Activated CD4-positive, alpha-beta memory T cell treated with anti-CD3 and anti-CD28 coated beads, Interleukin-2, amount 10 ng/mL, durations not matched to agents 7 days and 5 days (primary cell): ENCODE results near the gene POLR2H. TPM values are rescaled to one million over a fixed set of nuclear protein-coding genes. Genes with fewer than 3 reads are reported as not detected.

Source experiments
- CTCF ChIA-PET: fragments of 350-600 bp; sonication (Branson Sonifier 250); formaldehyde crosslinking; loops from one replicate; lab custom pipeline; 2021; ENCODE audit warnings: antibody characterized with exemption, inconsistent platforms; lab: Charles Lee
- POLR2A ChIA-PET: fragments of 350-600 bp; sonication (Branson Sonifier 250); formaldehyde crosslinking; loops from one replicate; lab custom pipeline; 2021; ENCODE audit warnings: antibody characterized with exemption; lab: Charles Lee
- DNase-seq: peaks from one replicate; pipeline ENCODE4 v3.0.0-alpha.2; 2020
- H3K27ac Mint-ChIP-seq: one replicate; pipeline ENCODE4 v1.8.0; 2021; ENCODE audit warnings: mild to moderate bottlenecking, mixed read lengths
- H3K27me3 Mint-ChIP-seq: one replicate; pipeline ENCODE4 v1.8.0; 2021; ENCODE audit warnings: mixed read lengths
- H3K36me3 Mint-ChIP-seq: one replicate; pipeline ENCODE4 v1.8.0; 2021; ENCODE audit warnings: low read depth, mixed read lengths
- H3K4me1 Mint-ChIP-seq: one replicate; pipeline ENCODE4 v1.8.0; 2021; ENCODE audit warnings: mixed read lengths
- H3K4me3 Mint-ChIP-seq: one replicate; pipeline ENCODE4 v1.8.0; 2021; ENCODE audit warnings: mild to moderate bottlenecking, mixed read lengths
- H3K9me3 Mint-ChIP-seq: one replicate; pipeline ENCODE4 v1.8.0; 2021; ENCODE audit warnings: mixed read lengths
- total RNA-seq, 2 experiments: library from RNA; stranded (reverse); gene quantifications; one replicate each; pipeline ENCODE4 v1.2.3, GENCODE V29; 2021

POLR2H gene
- total RNA-seq, 2 experiments from 2014 or later: 73.9 to 79.3 TPM

GRCh38 chr3:184347321-184348056 is 14.0 kb upstream of the POLR2H start:
- peaks cover 2% of the 10 kb centered on the region for H3K36me3 Mint-ChIP-seq
- H3K27ac Mint-ChIP-seq: no peak overlapping the region
- no peak overlapping the region for H3K4me3 Mint-ChIP-seq
- ChIA-PET POLR2A (interaction anchor here (1.0 to 2.4 kb wide), 4 partner anchors 10 to 32 kb away, joined by 3 to 10 read pairs (median 4); partner anchors contain the start of genes CLCN2 and POLR2H), CTCF (interaction anchor here (0.9 to 1.3 kb wide), 2 partner anchors 16 to 24 kb away, joined by 3 to 6 read pairs; no protein-coding TSS in a partner anchor)
- DNase-seq: no peak
- no peaks in the 10 kb centered on the region for H3K9me3 Mint-ChIP-seq
- H3K27me3 Mint-ChIP-seq: no peaks in the 10 kb centered on the region
- peaks cover 9% of the 10 kb centered on the region for H3K4me1 Mint-ChIP-seq

- H3K4me1 Mint-ChIP-seq: peaks cover 9% of the 10 kb centered on the region
- DNase-seq: no peak
- H3K27me3 Mint-ChIP-seq: no peaks in the 10 kb centered on the region
- ChIA-PET POLR2A (interaction anchor here (1.0 to 2.4 kb wide), 4 partner anchors 10 to 32 kb away, joined by 3 to 10 read pairs (median 4); partner anchors contain the start of genes CLCN2 and POLR2H), CTCF (interaction anchor here (1.3 kb wide), 1 partner anchor 24 kb away, joined by 6 read pairs; no protein-coding TSS in a partner anchor)
- no peak overlapping the region for H3K4me3 Mint-ChIP-seq
- no peak overlapping the region for H3K27ac Mint-ChIP-seq
- H3K9me3 Mint-ChIP-seq: no peaks in the 10 kb centered on the region
- H3K36me3 Mint-ChIP-seq: peaks cover 2% of the 10 kb centered on the region
Measured at GRCh38 chr3:184348057-184348382, 13.5 kb upstream of the POLR2H start.

- H3K27ac Mint-ChIP-seq: no peak overlapping the region
- POLR2A ChIA-PET: interaction anchor here (3.2 kb wide), 1 partner anchor 12 kb away, joined by 10 read pairs; the partner anchor contains the start of genes CLCN2 and POLR2H
- H3K4me3 Mint-ChIP-seq: no peak overlapping the region
- no peak for DNase-seq
- H3K9me3 Mint-ChIP-seq: no peaks in the 10 kb centered on the region
- H3K36me3 Mint-ChIP-seq: peaks cover 2% of the 10 kb centered on the region
- H3K4me1 Mint-ChIP-seq: peaks cover 13% of the 10 kb centered on the region
- CTCF ChIA-PET: interaction anchor here (1.1 kb wide), 1 partner anchor 13 kb away, joined by 3 read pairs; the partner anchor contains the start of gene FAM131A
- no peaks in the 10 kb centered on the region for H3K27me3 Mint-ChIP-seq
Measured at GRCh38 chr3:184349563-184350470, 11.7 kb upstream of the POLR2H start.

GRCh38 chr3:184350618-184351017 is 10.9 kb upstream of the POLR2H start:
- DNase-seq: no peak
- Mint-ChIP-seq H3K4me3 (no peak overlapping the region), H3K27ac (no peak overlapping the region), H3K4me1 (peaks cover 13% of the 10 kb centered on the region), H3K27me3 (no peaks in the 10 kb centered on the region), H3K9me3 (no peaks in the 10 kb centered on the region), H3K36me3 (no peaks in the 10 kb centered on the region)
- ChIA-PET CTCF (interaction anchor here (0.8 to 3.6 kb wide), 3 partner anchors 13 to 45 kb away, joined by 3 to 19 read pairs (median 3); partner anchors contain the start of gene FAM131A), POLR2A (interaction anchor here (3.2 kb wide), 1 partner anchor 12 kb away, joined by 10 read pairs; the partner anchor contains the start of genes CLCN2 and POLR2H)

- ChIA-PET CTCF (interaction anchor here (0.7 to 3.6 kb wide), 4 partner anchors 20 to 192 kb away, joined by 3 to 19 read pairs (median 4); no protein-coding TSS in a partner anchor), POLR2A (interaction anchor here (1.3 to 3.2 kb wide), 2 partner anchors 9 to 11 kb away, joined by 4 to 10 read pairs; partner anchors contain the start of genes CLCN2 and POLR2H)
- Mint-ChIP-seq H3K27me3 (no peaks in the 10 kb centered on the region), H3K27ac (no peak overlapping the region), H3K36me3 (no peaks in the 10 kb centered on the region), H3K4me1 (peaks cover 13% of the 10 kb centered on the region), H3K9me3 (no peaks in the 10 kb centered on the region), H3K4me3 (no peak overlapping the region)
- no peak for DNase-seq
Measured at GRCh38 chr3:184351511-184352148, 9.9 kb upstream of the POLR2H start.

GRCh38 chr3:184352149-184352785 is 9.2 kb upstream of the POLR2H start:
- Mint-ChIP-seq H3K9me3 (no peaks in the 10 kb centered on the region), H3K27ac (no peak overlapping the region), H3K4me1 (peaks cover 11% of the 10 kb centered on the region), H3K4me3 (no peak overlapping the region), H3K27me3 (no peaks in the 10 kb centered on the region), H3K36me3 (no peaks in the 10 kb centered on the region)
- CTCF ChIA-PET: interaction anchor here (0.7 to 5.0 kb wide), 5 partner anchors 19 to 191 kb away, joined by 3 to 20 read pairs (median 6); no protein-coding TSS in a partner anchor
- DNase-seq: no peak
- POLR2A ChIA-PET: interaction anchor here (1.3 to 3.2 kb wide), 2 partner anchors 8 to 10 kb away, joined by 4 to 10 read pairs; partner anchors contain the start of genes CLCN2 and POLR2H

GRCh38 chr3:184352897-184353545 is 8.5 kb upstream of the POLR2H start:
- CTCF ChIA-PET: interaction anchor here (1.3 to 5.0 kb wide), 7 partner anchors 9 to 161 kb away, joined by 3 to 20 read pairs (median 7); no protein-coding TSS in a partner anchor
- no peak for DNase-seq
- Mint-ChIP-seq H3K4me1 (peaks cover 6% of the 10 kb centered on the region), H3K36me3 (no peaks in the 10 kb centered on the region), H3K27ac (no peak overlapping the region), H3K4me3 (no peak overlapping the region), H3K9me3 (no peaks in the 10 kb centered on the region), H3K27me3 (no peaks in the 10 kb centered on the region)
- POLR2A ChIA-PET: interaction anchor here (1.5 to 3.2 kb wide), 2 partner anchors 9 to 38 kb away, joined by 4 to 10 read pairs; partner anchors contain the start of genes CLCN2 and POLR2H

GRCh38 chr3:184353546-184353941 is 8.0 kb upstream of the POLR2H start:
- H3K4me1 Mint-ChIP-seq: peaks cover 5% of the 10 kb centered on the region
- DNase-seq: no peak
- ChIA-PET CTCF (interaction anchor here (0.6 to 5.0 kb wide), 11 partner anchors 8 to 161 kb away, joined by 3 to 20 read pairs (median 4); no protein-coding TSS in a partner anchor), POLR2A (interaction anchor here (1.1 to 1.5 kb wide), 2 partner anchors 9 to 38 kb away, joined by 3 to 4 read pairs; no protein-coding TSS in a partner anchor)
- H3K9me3 Mint-ChIP-seq: no peaks in the 10 kb centered on the region
- no peaks in the 10 kb centered on the region for H3K36me3 Mint-ChIP-seq
- no peak overlapping the region for H3K4me3 Mint-ChIP-seq
- H3K27me3 Mint-ChIP-seq: no peaks in the 10 kb centered on the region
- no peak overlapping the region for H3K27ac Mint-ChIP-seq

GRCh38 chr3:184354121-184354728 is 7.3 kb upstream of the POLR2H start:
- ChIA-PET POLR2A (interaction anchor here (1.1 to 1.5 kb wide), 2 partner anchors 8 to 39 kb away, joined by 3 to 4 read pairs; no protein-coding TSS in a partner anchor), CTCF (interaction anchor here (0.6 to 5.0 kb wide), 12 partner anchors 8 to 188 kb away, joined by 3 to 20 read pairs (median 4); no protein-coding TSS in a partner anchor)
- H3K27ac Mint-ChIP-seq: no peak overlapping the region
- H3K9me3 Mint-ChIP-seq: no peaks in the 10 kb centered on the region
- H3K4me1 Mint-ChIP-seq: peaks cover 5% of the 10 kb centered on the region
- H3K4me3 Mint-ChIP-seq: no peak overlapping the region
- DNase-seq: peak; percentile 54
- H3K27me3 Mint-ChIP-seq: no peaks in the 10 kb centered on the region
- no peaks in the 10 kb centered on the region for H3K36me3 Mint-ChIP-seq

- Mint-ChIP-seq H3K36me3 (no peaks in the 10 kb centered on the region), H3K4me1 (peaks cover 5% of the 10 kb centered on the region), H3K4me3 (no peak overlapping the region), H3K27me3 (no peaks in the 10 kb centered on the region), H3K9me3 (no peaks in the 10 kb centered on the region), H3K27ac (no peak overlapping the region)
- DNase-seq: no peak
- ChIA-PET CTCF (interaction anchor here (1.0 to 5.0 kb wide), 4 partner anchors 13 to 187 kb away, joined by 4 to 20 read pairs (median 6); no protein-coding TSS in a partner anchor), POLR2A (no interaction called here)
Measured at GRCh38 chr3:184354754-184355153, 6.8 kb upstream of the POLR2H start.
